VCaP (cell line): ENCODE results near the gene ATF6B.

Experiments
- H3K27ac ChIP-seq: fragments of 450-650 bp; 2 replicates; pipeline ENCODE4 v1.5.1; 2017
- TF ChIP-seq, protein P1 (sequence below): fragments of 450-650 bp; conservative IDR thresholded peaks from 2 replicates; pipeline ENCODE4 v1.5.1; 2017; ENCODE audit warnings: mild to moderate bottlenecking, moderate library complexity

Gene ATF6B

GRCh38 chr6:32173051-32173727, 45.1 kb upstream of the ATF6B start:
- no peak overlapping the region for H3K27ac ChIP-seq
- TF ChIP-seq, protein P1, sequence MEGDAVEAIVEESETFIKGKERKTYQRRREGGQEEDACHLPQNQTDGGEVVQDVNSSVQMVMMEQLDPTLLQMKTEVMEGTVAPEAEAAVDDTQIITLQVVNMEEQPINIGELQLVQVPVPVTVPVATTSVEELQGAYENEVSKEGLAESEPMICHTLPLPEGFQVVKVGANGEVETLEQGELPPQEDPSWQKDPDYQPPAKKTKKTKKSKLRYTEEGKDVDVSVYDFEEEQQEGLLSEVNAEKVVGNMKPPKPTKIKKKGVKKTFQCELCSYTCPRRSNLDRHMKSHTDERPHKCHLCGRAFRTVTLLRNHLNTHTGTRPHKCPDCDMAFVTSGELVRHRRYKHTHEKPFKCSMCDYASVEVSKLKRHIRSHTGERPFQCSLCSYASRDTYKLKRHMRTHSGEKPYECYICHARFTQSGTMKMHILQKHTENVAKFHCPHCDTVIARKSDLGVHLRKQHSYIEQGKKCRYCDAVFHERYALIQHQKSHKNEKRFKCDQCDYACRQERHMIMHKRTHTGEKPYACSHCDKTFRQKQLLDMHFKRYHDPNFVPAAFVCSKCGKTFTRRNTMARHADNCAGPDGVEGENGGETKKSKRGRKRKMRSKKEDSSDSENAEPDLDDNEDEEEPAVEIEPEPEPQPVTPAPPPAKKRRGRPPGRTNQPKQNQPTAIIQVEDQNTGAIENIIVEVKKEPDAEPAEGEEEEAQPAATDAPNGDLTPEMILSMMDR: no peak

DNA sequence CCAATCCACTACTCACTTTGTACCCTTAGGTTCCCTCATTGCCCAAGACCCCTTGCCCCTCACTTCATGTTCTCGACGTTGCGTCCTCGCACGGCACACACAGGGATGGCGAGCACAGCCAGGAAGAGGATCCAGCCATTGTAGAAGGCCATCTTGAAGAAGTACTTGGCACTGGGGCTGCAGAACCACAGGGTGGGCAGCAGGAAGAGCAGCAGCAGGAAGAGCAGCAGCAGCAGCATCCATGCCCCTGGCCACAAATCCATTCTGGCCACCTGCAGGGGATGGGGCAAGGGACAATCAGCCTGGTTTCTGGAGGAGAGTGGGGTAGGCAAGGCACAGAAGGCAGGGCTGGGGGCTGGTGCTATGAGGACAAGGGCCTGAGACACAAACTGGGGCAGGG, 43.2 kb upstream of the ATF6B start:
- TF ChIP-seq, protein P1: no peak
- no peak overlapping the region for H3K27ac ChIP-seq

- TF ChIP-seq, protein P1: no peak
- no peak overlapping the region for H3K27ac ChIP-seq
Measured at GRCh38 chr6:32170294-32170693, 42.2 kb upstream of the ATF6B start.

DNA sequence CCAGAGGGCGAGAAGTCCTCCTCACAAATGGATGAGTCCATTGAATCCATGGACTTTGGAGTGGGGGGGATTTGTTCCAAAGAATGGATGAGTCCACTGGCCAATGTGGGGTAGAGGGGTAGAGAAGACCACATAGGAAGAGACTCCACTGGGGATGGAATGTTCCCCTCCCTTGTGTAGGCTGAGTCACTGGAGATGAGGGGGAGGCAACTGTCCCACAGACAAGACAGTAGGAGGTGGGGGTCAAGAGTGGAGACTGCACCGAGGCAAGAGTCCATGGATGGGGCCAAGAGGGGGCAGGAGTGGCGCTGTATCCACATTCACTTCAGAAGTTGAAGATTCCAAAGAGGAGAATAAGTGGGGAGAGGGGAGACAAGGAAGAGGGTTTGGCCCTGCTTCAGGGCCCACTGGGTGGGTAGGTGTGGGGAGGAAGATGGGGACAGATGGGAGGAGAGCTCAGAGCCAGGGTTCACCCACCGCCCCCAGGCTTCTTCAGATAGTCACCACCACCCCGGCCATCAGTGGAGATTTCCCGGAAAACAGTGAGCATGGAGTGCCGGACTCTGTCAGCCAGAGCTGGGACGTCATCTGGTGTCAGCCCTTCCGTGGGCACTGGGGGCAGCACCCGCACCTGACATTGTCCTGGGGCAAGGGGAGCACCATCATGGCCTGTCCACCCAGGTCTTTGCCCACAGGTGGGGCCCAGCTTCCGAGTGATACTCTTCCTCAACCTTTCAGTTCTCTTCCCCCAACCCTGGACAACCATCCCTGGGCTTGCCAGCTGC, 41.0 kb upstream of the ATF6B start:
- TF ChIP-seq, protein P1: no peak
- H3K27ac ChIP-seq: no peak overlapping the region

GRCh38 chr6:32168350-32168749, 40.3 kb upstream of the ATF6B start:
- TF ChIP-seq, protein P1: no peak

GRCh38 chr6:32167761-32168262, 39.8 kb upstream of the ATF6B start:
- H3K27ac ChIP-seq: no peak overlapping the region
- TF ChIP-seq, protein P1: no peak

More at GRCh38 chr6:32168350-32168749, 40.3 kb upstream of the ATF6B start:
- H3K27ac ChIP-seq: no peak overlapping the region

GRCh38 chr6:32167154-32167760, 39.2 kb upstream of the ATF6B start:
- no peak overlapping the region for H3K27ac ChIP-seq
- TF ChIP-seq, protein P1: no peak
